Muscle of back (tissue), 13 donors: ENCODE measurements around the gene ENPP7. TPM values are rescaled to one million over a fixed set of nuclear protein-coding genes. Genes with fewer than 3 reads are reported as not detected.

Source experiments
- DNase-seq, 3 donors: peaks; one replicate each; pipeline versions ENCODE4 v3.0.0 to v3.0.0-alpha.2; 2013
- long read RNA-seq, 9 donors: transcript quantifications; one replicate each; lab custom pipeline, GENCODE V29; 2026
- polyA plus RNA-seq, 10 donors: library from polyadenylated mRNA; unstranded; fragments of 120-200 nt; gene quantifications; one replicate each; pipeline ENCODE4 v1.2.1, GENCODE V29; 2013; ENCODE audit not compliant: insufficient read length in 10 of 10

The ENPP7 gene, protein sequence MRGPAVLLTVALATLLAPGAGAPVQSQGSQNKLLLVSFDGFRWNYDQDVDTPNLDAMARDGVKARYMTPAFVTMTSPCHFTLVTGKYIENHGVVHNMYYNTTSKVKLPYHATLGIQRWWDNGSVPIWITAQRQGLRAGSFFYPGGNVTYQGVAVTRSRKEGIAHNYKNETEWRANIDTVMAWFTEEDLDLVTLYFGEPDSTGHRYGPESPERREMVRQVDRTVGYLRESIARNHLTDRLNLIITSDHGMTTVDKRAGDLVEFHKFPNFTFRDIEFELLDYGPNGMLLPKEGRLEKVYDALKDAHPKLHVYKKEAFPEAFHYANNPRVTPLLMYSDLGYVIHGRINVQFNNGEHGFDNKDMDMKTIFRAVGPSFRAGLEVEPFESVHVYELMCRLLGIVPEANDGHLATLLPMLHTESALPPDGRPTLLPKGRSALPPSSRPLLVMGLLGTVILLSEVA
- polyA plus RNA-seq, result under 1 TPM in 1 of 10 donors, not detected in 9; 0.15 TPM
- long read RNA-seq, donor 1, result 0 reads
- long read RNA-seq, donor 2, result 0 reads
- long read RNA-seq, donor 3, result 0 reads
- long read RNA-seq, donor 4, result 0 reads
- long read RNA-seq, donor 5, result 0 reads
- long read RNA-seq, donor 6, result 0 reads
- long read RNA-seq, donor 7, result 0 reads
- long read RNA-seq, donor 8, result 0 reads
- long read RNA-seq, donor 9, result 0 reads

DNA sequence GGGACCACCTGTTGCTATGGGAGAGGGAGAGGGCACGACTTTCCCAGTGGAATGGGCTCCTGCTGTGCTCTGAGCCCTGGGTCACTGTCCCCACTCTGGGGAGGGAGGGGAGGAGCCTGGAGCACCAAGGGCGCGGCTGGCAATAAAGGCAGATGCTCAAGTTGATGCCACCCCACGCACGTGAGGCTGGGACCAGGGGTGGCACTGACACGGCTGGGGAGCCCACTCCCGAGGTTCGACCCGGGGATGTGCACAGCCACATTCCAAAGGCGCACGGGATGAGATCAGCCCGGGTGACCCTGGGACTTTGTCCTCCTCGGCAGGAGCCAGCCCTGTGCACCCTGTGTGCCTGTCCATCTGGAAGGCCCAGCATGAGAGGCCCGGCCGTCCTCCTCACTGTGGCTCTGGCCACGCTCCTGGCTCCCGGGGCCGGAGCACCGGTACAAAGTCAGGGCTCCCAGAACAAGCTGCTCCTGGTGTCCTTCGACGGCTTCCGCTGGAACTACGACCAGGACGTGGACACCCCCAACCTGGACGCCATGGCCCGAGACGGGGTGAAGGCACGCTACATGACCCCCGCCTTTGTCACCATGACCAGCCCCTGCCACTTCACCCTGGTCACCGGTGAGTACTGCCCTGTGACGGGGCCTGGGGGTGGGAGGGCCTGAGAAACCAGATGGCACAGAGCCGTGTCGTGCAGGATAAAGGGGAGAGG lies at the start of gene ENPP7:
TSS of gene ENPP7 (plus strand) at position 175 of the 715 bp plus-strand sequence. CDS start at position 372, 197 bp downstream.
- DNase-seq, result no peak

DNA sequence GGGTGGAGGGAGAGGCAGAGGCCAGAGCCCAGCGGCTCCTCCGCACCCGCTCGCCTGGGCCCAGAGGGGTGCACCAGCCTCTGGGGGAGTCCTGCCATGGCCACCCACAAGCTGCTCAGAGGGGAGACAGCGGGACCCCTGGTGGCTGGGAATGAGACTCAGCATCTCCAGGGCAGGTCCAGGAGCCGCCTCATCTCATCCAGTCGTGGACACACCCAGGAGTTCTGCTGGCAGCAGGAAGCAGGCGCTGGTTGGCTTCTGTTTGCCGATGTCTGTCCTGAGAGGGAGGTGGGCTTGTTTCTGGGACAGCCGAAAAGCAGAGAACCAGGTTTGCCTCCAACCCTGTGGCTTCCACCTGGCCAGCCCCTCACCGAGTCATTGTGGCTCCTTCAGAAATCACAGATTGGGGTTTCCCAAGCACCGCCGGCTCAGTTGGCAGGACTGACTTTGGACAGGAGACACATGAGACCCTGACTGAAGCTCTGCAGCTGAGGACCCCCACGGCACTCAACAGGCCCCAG lies 49.6 kb upstream of the ENPP7 start:
- DNase-seq, result no peak

DNA sequence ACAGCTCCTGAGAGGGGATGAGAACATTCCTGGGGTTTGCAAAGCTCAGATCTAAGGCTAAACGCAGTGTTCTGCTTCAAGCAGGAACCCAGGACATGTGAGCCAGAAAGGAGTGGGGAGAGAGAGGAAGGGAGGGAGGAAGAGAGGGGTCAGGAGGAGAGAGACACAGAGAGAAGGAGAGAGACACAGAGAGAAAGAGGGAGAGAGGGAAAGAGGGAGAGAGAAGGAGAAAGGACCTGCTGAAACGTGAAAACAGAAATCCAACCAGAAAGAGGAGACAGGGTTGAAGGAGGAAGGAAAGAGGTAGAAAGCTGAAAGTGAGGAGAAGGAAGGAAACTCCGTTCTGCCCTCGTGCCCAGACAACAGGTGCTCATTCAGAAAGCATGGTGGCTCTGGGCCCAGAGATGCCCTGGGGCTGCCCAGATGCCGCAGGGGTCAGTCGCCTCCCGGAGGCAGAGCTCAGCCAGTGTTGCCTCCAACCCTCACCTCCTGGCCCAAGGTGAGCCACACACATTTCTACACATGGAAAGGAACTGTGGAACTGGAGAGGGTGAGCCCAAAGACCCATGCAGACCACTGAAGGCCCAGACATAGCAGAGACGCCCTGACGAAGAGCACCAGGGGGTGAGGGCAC lies 49.0 kb upstream of the ENPP7 start:
- no peak for DNase-seq

DNA sequence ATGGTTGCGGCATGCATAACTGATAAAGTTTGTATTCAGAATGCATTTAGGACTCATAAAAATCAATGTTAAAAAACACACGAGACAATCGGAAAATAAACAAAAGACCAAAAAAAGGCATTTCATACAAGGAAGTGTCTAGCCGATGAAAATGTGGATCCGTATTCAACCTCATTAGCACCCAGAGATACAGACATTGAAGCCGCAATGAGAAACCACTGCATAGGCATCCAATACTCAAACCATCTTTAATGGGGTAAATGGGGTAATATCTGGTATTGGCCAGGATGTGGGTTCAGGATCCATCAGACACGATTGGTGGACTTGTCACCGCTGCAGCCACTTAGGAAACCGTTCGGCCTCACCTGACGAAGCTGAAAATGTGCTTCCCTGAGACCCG lies 47.4 kb upstream of the ENPP7 start:
- no peak for DNase-seq

DNA sequence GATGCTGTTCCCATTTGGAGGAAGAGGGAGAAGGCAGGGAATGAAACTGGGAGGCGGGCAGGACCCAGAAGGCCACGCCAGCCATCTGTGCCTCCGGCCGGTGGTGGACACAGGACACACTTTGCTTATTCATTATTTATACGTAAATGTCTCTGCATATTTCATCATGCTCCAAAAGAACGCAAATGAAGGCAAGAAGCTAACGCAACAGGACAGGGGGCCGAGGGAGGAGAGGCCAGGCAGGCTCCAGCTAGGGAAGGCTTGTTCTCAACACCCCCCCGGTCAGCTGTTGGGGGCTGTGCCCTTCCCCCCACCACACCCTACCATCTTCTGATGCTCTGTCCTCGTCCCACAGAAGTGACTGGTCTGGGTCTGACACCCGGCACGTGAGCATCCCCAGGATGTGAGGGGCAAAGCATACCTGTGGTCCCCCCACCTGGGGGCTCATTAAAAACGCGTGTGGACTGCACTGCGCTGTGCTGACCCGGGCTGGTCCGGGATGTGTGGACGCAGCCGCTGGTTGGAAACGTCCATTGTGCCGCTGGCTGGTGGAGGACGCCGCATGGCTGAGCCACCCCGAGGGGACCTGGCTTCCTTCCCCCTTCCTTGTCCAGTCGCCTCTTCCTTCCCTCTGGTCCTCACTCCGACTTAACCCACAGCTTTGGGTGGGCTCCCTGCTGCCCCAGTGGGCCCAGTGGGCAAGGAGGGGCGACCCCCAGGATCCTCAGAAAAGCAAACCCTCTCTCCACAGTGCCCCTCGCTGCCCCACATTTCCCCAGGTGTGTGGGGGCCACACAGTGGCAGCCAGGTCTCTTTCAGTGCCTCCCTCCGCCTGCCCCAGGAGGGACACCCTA lies 46.4 kb upstream of the ENPP7 start:
- no peak for DNase-seq

DNA sequence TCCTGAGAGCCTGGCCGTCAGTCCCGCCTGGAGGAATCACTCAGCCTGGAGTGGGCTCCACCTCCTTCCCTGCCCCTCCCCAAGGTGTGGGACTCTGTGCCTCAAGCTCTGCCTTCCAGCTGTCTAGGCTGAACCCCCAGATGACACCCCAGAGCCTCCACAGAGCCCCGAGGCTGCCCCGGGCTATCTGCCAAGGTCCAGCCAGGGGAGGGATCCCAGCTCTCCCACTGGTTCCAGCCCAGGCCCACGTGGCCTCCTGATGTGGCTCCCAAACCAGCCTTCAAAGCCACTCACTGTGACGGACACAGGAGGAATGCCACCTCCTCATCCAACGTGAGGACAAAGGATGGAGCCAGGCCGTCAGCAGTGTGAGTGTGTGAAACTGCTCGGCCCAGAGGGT lies 45.6 kb upstream of the ENPP7 start:
- no peak for DNase-seq

DNA sequence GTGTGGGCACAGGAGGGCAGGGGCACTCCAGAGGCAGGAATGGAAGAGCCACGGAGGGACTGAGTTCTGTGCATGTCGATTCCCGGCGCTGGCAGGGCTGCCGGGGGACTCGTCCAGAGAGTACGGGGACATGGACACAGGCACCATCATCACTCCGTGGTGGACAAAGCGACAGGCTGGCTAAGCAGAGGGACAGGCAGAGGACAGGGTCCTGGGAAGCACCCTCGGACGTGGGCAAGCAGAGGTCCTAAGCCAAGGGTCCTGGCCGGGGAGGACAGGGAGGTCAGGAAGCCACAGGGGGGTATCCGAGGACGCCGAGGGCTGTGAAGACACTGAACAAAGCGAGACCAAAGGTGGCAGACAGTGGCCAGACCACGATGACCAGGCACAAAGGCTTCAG lies 44.3 kb upstream of the ENPP7 start:
- DNase-seq, result no peak

DNA sequence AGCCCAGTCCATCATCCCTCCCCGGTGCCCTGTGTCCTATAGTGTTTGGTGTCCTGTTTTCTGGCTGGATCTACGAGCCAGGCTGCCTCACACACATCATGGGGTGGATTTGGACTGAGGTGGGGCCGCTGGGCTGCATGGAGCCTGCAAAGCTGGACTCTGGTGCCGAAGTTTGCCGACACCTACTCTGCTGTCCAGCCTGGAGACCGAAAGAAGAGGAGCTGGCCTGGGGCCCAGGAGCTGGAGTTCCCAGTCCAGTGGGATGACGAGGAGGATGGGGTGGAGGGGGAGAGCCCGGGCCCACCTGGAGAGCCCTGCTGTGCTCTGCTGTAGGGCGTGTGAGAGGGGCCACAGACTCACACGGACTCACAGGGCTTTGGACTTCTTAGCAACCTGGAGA lies 40.3 kb upstream of the ENPP7 start:
- DNase-seq, result peak in 1 of 3 donors; percentile 45

DNA sequence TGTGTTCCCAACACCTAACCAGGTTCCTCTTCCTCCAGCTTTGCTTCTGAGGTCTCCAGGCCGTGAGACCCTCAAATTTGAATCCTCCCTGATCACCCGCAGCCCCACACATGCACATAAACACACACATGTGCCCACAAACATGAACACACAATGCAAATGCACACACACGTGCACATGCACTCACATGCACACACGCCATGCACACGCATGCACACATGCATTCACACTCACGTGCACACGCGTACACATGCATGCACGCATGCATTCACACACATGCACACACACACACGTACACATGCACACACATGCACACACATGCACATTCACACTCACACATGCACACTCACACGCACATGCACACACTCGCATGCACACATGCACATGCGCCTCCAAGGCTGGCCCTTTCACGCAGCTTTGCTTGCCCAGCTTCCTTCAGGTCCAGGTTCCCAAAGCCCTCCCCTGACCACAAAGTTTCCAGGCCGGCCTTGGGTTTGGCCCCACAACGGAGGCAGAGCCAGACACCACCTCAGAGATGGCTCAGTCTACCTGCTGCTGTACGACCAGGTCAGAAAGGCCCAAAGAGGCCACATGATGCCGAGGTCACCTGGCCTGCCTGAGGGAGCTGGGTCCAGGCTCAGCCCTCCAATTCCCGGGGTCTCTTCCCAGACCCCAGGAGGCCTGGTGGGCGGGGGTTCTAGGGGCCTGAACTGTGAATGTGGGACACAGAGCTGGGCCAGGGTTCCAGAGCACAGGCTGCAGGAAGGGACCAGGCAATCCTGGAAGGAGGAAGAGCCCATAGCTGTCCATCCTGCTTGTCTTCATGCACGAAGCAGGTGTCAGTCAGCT lies 39.5 kb upstream of the ENPP7 start:
- no peak for DNase-seq

DNA sequence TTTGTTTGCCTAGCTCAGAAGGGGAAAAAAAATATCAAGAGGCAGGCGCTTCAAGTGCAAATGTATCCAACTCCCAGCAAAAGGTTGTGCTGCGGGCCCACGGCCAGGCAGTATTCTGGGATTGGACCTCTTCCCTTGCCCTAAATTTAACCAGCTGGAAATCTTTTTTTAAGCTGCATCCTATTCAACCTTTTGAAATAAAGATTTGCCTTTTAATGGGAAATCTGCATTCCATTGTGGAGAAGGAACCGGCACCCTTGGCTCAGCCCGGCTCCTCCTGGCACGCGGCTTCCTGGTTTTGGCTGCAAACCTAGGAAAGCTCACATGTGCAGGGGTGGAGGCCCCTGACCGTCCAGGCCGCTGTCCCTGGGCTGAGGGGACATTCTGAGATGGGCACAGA lies 38.8 kb upstream of the ENPP7 start:
- peak; percentile 23 to 85 (median 76) for DNase-seq

DNA sequence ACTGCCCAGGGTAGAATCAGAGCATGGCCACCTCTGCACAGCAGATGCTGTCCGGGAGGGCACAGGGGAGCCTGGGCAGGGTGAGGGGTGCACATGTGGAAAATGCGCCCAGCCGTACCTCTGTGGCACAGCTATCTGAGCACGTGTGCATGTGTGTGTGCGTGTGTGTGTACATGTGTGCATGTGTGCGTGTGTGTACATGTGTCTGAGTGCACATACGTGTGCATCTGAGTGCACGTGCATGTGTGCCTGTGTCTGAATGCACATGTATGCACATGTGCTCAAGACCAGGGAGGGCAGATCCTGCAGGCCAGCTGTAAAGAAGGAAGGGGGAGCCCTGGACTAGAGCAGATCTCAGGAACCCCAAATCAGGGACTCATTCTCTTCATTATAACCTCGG lies 37.3 kb upstream of the ENPP7 start:
- DNase-seq, result no peak

DNA sequence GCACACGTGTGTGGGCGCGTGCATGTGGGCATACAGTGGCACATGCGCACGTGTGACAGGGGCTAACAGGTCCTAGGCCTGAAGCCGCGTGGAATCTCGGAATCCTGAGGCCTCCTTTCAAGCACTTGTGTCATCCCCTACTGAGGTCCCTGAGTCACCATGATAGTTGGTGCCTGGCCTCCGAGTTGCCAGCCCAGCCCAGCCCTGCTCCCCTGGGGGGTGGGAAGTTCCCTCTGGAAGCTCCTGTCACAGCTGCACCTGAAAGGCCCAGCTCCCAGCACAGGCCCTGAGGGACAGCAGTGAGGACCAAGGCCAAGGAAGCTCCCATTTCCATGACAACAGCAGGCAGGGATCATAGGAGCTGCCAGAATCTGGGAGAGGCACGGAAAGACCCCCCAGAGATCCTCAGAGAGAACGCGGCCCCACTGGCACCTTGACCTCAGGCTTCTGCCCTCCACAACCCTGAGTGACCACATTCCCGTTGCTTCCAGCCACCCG lies 35.4 kb upstream of the ENPP7 start:
- no peak for DNase-seq

DNA sequence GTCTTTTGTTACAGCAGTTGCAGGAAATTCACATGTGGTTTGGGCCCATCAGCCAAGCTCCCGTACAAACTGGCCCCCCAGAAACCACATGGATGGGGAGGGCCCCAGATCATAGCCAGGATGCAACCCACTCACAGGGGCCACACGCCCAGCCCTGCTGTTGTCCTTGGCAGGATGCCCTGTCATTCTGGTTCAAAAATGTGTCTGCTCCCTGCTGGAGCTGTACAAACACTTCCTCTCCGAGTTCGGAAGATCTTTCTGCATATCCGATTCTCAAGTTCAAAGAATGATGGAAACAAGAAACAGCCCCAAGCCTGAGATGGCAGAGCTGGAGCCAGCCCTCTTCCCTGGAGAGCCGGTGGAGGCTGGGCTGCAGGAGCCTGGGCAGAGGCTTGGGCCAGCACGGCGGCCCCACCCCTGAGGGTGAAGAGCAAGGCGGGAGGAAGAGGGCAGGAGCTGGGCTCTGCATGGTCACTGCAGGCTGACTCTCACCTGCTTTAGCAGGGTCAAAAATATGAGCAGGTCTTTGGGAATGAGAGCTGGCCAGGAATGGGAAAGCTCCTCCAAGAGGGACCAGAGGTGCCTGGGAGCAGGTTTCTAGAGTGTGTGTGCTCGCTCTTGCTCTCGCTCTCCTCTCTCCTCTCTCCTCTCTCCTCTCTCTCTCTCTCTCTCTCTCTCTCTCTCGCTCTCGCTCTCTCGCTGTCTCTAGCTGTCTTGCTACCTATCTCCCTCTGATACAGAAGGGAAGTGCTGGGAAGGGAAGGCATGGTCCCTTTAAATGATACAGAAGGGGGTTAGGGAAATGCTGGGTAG lies 34.7 kb upstream of the ENPP7 start:
- DNase-seq, result peak; percentile 16 to 71 (median 47)

DNA sequence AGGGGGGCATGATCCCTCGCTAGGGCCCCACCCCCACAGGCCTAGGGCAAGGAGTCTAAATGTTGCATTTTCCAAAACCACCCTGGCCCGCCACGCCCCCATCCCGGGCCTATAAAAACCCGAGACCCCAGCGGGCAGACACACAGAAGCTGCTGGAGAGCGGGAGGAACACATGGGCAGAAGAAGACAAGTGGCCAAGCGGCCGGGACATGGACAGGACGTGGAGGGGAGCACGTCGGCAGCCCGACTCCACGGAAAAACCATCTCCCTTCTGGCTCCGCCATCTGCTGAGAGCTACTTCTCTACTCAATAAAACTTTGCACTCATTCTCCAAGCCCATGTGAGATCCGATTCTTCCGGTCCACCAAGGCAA lies 34.1 kb upstream of the ENPP7 start:
- DNase-seq, result no peak

DNA sequence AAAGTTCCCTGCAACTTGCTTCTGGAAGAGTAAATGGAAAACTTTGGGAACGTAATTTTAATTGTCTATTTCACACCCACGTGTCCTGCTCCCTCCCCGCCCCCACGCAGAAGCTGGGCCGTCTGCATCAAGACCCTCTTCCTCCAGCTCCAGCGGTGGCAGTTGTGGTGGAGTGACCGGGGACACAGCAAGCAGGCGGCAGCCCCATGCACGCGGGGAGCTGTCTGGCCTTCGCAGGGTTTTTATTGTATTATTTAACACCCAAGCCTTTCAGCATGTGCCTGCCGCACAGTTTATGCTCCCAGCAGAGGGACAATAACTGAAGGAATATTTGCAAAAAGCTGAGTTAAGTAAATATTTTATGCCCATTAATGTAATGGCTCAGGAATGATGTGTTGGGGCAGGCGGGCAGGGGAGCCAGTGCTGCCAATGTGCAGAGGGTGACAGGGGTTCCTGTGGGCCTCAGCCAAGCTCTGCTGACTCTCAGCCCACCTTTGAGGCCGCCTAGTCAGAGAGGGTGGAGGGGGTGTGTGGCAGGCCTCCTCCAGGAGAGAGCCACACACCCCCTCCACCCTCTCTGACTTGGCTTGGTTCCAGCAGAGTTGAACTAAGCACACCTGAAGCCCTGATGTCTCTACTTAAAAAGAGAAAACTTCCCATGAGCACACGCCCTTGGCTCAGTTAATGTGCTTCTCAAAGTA lies 32.4 kb upstream of the ENPP7 start:
- DNase-seq, result no peak

DNA sequence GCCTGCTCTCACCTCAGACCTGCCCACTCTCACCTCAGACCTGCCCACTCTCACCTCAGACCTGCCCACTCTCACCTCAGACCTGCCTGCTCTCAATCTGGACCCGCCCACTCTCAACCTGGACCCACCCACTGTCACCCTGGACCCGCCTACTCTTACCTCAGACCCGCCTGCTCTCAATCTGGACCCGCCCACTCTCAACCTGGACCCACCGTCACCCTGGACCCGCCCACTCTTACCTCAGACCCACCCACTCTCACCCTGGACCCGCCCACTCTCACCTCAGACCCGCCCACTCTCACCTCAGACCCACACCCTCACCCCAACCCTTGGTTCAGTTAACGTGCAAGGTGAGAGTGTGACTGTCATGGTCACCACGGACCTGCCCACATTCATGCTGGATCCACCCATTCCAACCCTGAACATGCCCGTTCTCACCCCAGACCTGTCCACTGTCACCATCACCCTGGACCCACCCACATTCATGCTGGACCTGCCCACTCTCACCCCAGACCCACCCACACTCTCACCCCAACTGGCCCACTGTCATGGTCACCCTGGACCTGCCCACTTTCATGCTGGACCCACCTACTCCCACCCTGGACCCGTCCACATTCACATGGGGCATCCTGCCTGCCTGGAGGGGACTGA lies 31.2 kb upstream of the ENPP7 start:
- DNase-seq, result no peak

DNA sequence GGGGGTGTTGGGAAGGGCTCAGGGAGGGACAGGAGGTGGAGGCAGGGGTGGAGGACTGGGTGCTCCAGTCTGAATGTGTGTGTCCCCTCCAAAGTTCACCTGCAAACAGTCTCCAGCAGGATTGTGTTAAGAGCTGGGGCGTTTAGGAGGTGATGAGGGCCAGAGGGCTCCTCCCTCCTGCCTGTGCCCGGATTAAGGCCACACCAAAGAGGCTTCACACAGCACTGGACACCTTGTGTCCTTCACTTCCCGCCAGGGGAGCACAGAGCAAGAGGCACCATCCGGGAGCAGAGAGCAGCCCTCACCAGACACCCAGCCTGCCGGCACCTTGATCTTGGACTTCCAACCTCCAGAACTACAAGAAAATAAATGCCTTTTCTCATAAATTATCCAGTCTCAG lies 30.2 kb upstream of the ENPP7 start:
- DNase-seq, result no peak

DNA sequence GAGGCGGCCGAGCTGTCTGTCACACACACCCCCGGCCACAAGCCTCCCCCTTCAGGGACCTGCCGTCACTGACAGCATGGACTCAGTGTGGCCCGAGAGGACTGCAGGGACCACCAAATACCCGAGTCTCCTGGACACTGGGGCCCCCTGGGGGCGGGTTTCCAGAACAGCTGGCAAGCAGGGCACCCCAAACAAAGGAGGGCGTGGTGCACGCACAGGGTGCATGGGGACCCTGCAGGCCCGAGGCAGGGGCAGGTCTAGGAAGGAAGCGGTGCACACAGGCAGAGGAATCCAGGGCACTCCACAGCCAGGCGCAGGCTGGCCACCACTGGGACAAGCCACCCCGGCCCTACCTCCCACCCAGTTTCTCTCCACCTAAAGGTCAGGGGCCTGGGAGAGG lies 28.7 kb upstream of the ENPP7 start:
- DNase-seq, result no peak
